Osteoblast (primary cell): ENCODE data around the gene POF1B. TPM values are rescaled to one million over a fixed set of nuclear protein-coding genes. Genes with fewer than 3 reads are reported as not detected.

ENCODE experiments used
- DNase-seq: peaks from one replicate; pipeline ENCODE4 v3.0.0; 2011; ENCODE audit warnings: low spot score, mixed read lengths; ENCODE audit not compliant: insufficient read length; ENCODE audit errors: missing footprints
- H2AFZ ChIP-seq: 2 replicates; pipeline ENCODE4 v1.6.0; 2011; ENCODE audit warnings: mild to moderate bottlenecking, low read length
- H3K27ac ChIP-seq: 2 replicates; pipeline ENCODE4 v1.5.1; 2011; ENCODE audit warnings: mild to moderate bottlenecking, low read depth, low read length, moderate library complexity
- H3K27me3 ChIP-seq: 2 replicates; pipeline ENCODE4 v1.6.0; 2012; ENCODE audit warnings: mild to moderate bottlenecking, control low read depth, inconsistent platforms, low read length, moderate library complexity; ENCODE audit not compliant: insufficient read depth
- H3K36me3 ChIP-seq: 2 replicates; pipeline ENCODE4 v1.5.1; 2011; ENCODE audit warnings: mild to moderate bottlenecking, low read length, control low read depth, moderate library complexity; ENCODE audit not compliant: insufficient read depth
- H3K4me1 ChIP-seq: 2 replicates; pipeline ENCODE4 v1.5.1; 2011; ENCODE audit warnings: mild to moderate bottlenecking, low read length, control low read depth, moderate library complexity; ENCODE audit not compliant: insufficient read depth
- H3K4me2 ChIP-seq: 2 replicates; pipeline ENCODE4 v1.6.0; 2011; ENCODE audit warnings: mild to moderate bottlenecking, low read length; ENCODE audit not compliant: insufficient read depth
- H3K4me3 ChIP-seq: fragments of 200-600 bp; sonication (generic); 3 replicates; pipeline ENCODE4 v1.5.1; 2012; ENCODE audit warnings: mild to moderate bottlenecking, low read length, inconsistent platforms; ENCODE audit not compliant: insufficient read depth
- H3K79me2 ChIP-seq: 2 replicates; pipeline ENCODE4 v1.6.0; 2012; ENCODE audit warnings: mild to moderate bottlenecking, low read length, control low read depth, inconsistent platforms; ENCODE audit not compliant: insufficient read depth
- H3K9me3 ChIP-seq: 2 replicates; pipeline ENCODE4 v1.5.1; 2011; ENCODE audit warnings: low read depth, low read length, control low read depth
- H4K20me1 ChIP-seq: 2 replicates; pipeline ENCODE4 v1.6.0; 2012; ENCODE audit warnings: mild to moderate bottlenecking, low read length, control low read depth; ENCODE audit not compliant: insufficient read depth
- CTCF ChIP-seq: IDR thresholded peaks from 2 replicates; pipeline ENCODE4 v1.5.1; 2011; ENCODE audit warnings: mild to moderate bottlenecking, low read depth, low read length, moderate library complexity; ENCODE audit errors: extremely low read depth
- total RNA-seq: library from RNA; depleted of rRNA; stranded (reverse); fragments of >200 nt; gene quantifications from 2 replicates; pipeline ENCODE4 v1.2.3, GENCODE V29; 2012

POF1B gene
- total RNA-seq, 1 donor: not detected

GRCh38 chrX:85365370-85365995 lies 14.0 kb downstream of the POF1B start:
- H3K27me3 ChIP-seq: no peaks in the 10 kb centered on the region
- no peak overlapping the region for H3K4me3 ChIP-seq

GRCh38 chrX:85359051-85359450 lies 20.4 kb downstream of the POF1B start:
- Histone ChIP-seq H3K4me2 (no peak overlapping the region), H3K9me3 (no peaks in the 10 kb centered on the region), H2AFZ (no peak overlapping the region), H3K27me3 (no peaks in the 10 kb centered on the region), H3K4me1 (no peaks in the 10 kb centered on the region), H3K79me2 (no peaks in the 10 kb centered on the region), H3K4me3 (no peak overlapping the region), H3K36me3 (no peaks in the 10 kb centered on the region), H3K27ac (no peak overlapping the region), H4K20me1 (no peaks in the 10 kb centered on the region)
- DNase-seq: no peak
- TF ChIP-seq CTCF: no peak

More at GRCh38 chrX:85365370-85365995, 14.0 kb downstream of the POF1B start:
- Histone ChIP-seq H3K36me3 (no peaks in the 10 kb centered on the region), H4K20me1 (no peaks in the 10 kb centered on the region), H3K4me2 (no peak overlapping the region), H2AFZ (no peak overlapping the region), H3K79me2 (no peaks in the 10 kb centered on the region), H3K27ac (no peak overlapping the region), H3K9me3 (no peaks in the 10 kb centered on the region), H3K4me1 (no peaks in the 10 kb centered on the region)
- no peak for TF ChIP-seq CTCF
- DNase-seq: no peak

DNA sequence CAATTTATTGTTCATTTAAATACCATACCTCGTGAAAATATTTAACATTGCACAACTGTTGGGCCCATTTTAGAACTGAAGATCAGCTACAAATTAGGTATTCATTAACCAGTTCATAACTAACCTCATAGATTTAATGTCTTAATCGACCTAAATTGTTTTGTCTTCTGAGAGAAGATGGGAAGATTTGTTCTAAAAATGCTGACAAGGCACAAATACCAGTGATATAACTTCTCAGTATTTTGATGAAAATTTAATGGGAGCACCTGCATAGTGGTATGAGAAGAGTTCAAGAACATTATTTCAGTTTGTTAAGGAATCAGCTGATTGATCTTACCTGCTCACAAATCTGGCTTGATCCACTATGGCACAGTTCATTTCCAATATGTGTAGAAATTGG lies 33.9 kb downstream of the POF1B start:
- no peaks in the 10 kb centered on the region for H3K79me2 ChIP-seq
- no peaks in the 10 kb centered on the region for H3K36me3 ChIP-seq
- H3K4me2 ChIP-seq: no peak overlapping the region
- H3K27ac ChIP-seq: no peak overlapping the region
- H4K20me1 ChIP-seq: no peaks in the 10 kb centered on the region
- H3K27me3 ChIP-seq: no peaks in the 10 kb centered on the region
- no peak for DNase-seq
- TF ChIP-seq CTCF: no peak
- H3K4me1 ChIP-seq: no peaks in the 10 kb centered on the region
- H2AFZ ChIP-seq: no peak overlapping the region
- H3K9me3 ChIP-seq: no peaks in the 10 kb centered on the region
- no peak overlapping the region for H3K4me3 ChIP-seq

GRCh38 chrX:85327060-85327333 lies 52.5 kb downstream of the POF1B start:
- DNase-seq: no peak
- Histone ChIP-seq H3K79me2 (no peaks in the 10 kb centered on the region), H4K20me1 (no peaks in the 10 kb centered on the region), H3K9me3 (no peaks in the 10 kb centered on the region), H2AFZ (no peak overlapping the region), H3K36me3 (no peaks in the 10 kb centered on the region), H3K4me1 (no peaks in the 10 kb centered on the region), H3K4me3 (no peak overlapping the region), H3K27me3 (no peaks in the 10 kb centered on the region), H3K27ac (no peak overlapping the region), H3K4me2 (no peak overlapping the region)
- no peak for TF ChIP-seq CTCF
